Mesodermal cell (in vitro differentiated cells): ENCODE results near the gene CELF2.

ENCODE experiments used
- H3K27ac ChIP-seq: 2 replicates; pipeline ENCODE4 v1.7.0; 2013; ENCODE audit warnings: mild to moderate bottlenecking, low read depth, low read length, moderate library complexity; ENCODE audit not compliant: severe bottlenecking
- H3K36me3 ChIP-seq: 2 replicates; pipeline ENCODE4 v1.7.1; 2013; ENCODE audit warnings: mild to moderate bottlenecking, low read length, moderate library complexity; ENCODE audit not compliant: control insufficient read depth, insufficient read depth
- H3K4me1 ChIP-seq: one replicate; pipeline ENCODE4 v1.7.1; 2013; ENCODE audit warnings: mild to moderate bottlenecking, low read length; ENCODE audit not compliant: insufficient read depth, control insufficient read depth, poor library complexity, severe bottlenecking
- H3K4me3 ChIP-seq: 2 replicates; pipeline ENCODE4 v1.7.0; 2013; ENCODE audit warnings: low read length, control low read depth, mild to moderate bottlenecking; ENCODE audit not compliant: insufficient read depth, poor library complexity, severe bottlenecking; ENCODE audit errors: extremely low read depth
- H3K9me3 ChIP-seq: 2 replicates; pipeline ENCODE4 v1.7.1; 2013; ENCODE audit warnings: mild to moderate bottlenecking, low read length, moderate library complexity; ENCODE audit not compliant: control insufficient read depth
- WGBS, 2 experiments: methylation state at CpG; one replicate each; pipeline ENCODE4 v1.1.5; 2013; ENCODE audit warnings: missing lambda C conversion rate in 2 of 2; ENCODE audit not compliant: insufficient coverage in 2 of 2; 5-methylcytosine and 5-hydroxymethylcytosine counted together

Gene CELF2

DNA sequence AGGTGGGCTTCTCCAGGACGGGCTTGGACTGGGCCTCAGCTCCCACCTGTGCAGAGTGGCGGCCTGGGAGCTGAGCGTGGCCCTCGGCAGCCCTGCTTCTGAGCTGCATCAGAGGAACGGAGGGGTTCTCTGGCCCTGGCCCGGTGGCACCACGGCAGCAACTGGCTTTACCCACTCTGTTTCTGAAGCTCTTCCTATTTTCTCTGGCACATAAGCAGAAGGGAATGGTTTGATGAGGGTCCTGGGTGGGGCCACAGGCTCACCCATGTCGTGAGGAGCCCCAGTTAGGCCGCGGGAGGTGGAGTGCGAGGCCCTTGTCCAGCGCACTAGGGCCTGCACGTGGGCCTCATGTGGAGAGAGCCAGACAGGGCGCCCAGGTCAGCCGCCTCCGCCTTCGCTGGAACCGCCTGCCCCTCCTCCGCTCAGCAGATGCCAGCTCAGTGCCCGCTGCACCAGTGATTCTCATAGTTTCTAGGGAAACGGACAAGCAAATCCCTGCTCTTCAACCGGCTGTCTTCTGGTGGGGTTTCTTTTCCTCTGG lies 284.0 kb downstream of the CELF2 start:
- 86 to 89% methylated on average over 14 to 22 of the region's 22 CpGs for WGBS, 2 experiments
- Histone ChIP-seq H3K4me3 (no peak overlapping the region), H3K27ac (no peak overlapping the region), H3K36me3 (peaks cover 28% of the 10 kb centered on the region), H3K9me3 (peaks cover 6% of the 10 kb centered on the region), H3K4me1 (no peaks in the 10 kb centered on the region)

DNA sequence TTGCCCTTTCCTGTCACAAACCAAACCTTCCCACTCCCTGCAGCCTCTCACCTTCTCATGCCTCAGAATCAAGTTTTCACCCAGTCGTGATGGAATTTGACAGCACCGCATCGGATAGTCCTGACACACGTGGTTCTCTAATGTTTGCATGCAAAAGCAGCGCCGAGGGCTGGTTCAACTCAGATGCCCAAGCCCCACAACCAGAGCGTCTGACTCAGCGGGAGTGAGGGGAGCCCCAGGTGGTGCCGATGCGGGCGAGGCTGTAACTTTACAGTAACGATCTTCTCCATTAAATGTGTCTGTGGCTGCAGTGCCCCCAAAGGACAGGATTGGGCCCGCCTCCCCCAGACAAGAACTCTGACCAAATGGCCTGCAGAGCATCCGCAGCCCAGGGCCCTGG lies 284.5 kb downstream of the CELF2 start:
- H3K4me3 ChIP-seq: no peak overlapping the region
- no peaks in the 10 kb centered on the region for H3K4me1 ChIP-seq
- 93 to 95% methylated on average over 14 of the region's 14 CpGs for WGBS, 2 experiments
- peaks cover 30% of the 10 kb centered on the region for H3K36me3 ChIP-seq
- H3K27ac ChIP-seq: no peak overlapping the region
- H3K9me3 ChIP-seq: peaks cover 6% of the 10 kb centered on the region

DNA sequence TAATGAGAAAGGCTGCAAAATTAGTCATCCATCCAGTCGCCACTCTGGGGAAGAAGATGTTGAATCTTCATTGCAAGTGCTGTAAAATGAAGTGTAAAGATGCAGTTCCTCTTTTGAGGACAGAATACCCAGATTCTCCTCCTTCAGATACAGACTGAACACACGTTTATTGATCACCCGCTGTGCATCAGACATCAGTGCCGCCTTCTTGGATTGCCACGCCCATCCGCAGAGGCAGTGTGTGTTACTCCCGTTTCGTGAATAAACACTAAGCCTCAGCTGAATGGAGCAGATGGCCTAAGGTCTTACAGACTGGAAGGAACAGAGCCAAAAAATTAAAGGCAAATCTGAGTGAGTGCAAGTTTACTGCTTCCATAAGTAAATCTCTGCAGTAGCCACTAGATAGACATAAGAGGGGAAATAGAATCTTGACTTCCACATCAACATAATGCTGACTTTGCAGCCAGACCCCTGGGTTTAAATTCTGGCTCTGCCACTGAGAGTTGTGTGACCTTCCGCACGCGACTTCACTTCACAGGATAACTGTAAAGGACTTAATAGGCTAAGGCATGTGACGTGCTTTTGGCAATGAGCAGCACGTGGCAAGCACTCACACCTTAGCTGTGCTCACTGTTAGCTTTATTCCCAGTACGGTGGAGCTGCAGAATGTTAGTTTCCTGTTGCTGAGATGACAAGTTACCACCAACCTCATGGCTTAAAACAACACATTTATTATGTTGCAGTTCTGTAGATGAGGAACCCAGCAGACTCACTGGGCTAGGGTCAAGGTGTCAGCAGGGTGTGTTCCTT lies 285.9 kb downstream of the CELF2 start:
- WGBS, 2 experiments: 95 to 98% methylated on average over 13 of the region's 14 CpGs
- Histone ChIP-seq H3K4me3 (no peak overlapping the region), H3K9me3 (peaks cover 12% of the 10 kb centered on the region), H3K36me3 (peaks cover 31% of the 10 kb centered on the region), H3K27ac (no peak overlapping the region), H3K4me1 (no peaks in the 10 kb centered on the region)

DNA sequence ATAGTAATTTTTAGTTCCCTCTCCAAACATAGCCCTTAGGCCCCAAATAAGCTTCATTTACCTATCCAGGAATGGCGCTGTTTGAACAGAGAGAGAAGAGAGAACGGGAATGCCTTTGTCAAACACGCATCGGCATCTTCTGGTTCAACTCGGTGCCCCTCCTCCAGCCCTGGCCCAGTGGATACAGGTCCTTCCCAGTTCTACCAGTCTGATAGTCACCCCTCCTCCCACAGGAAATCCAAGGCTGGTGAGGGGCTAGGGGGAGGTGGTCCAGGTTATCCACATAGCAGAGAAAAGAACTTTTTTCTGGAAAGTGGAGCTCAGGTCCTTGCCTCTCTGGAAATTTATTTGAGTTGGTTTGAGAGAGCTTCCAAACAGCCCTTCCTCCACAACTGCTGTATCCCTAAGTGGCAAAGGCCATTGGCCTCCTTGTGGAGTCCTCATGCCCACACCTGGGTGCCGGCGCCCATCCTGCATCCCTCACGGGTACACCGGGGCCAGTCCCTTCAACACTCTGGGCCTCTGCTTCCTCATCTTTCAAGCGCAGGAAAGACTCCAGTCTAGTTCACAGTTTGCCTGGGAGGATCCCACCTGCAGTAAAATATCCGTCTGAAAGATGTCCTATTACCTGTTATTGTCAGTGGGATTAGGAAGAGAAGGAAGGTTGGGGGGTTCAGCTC lies 287.4 kb downstream of the CELF2 start:
- peaks cover 12% of the 10 kb centered on the region for H3K9me3 ChIP-seq
- H3K4me3 ChIP-seq: no peak overlapping the region
- H3K4me1 ChIP-seq: no peaks in the 10 kb centered on the region
- 94% methylated on average over 6 of the region's 11 CpGs for WGBS, 2 experiments
- H3K27ac ChIP-seq: no peak overlapping the region
- peaks cover 34% of the 10 kb centered on the region for H3K36me3 ChIP-seq

- Histone ChIP-seq H3K9me3 (peaks cover 12% of the 10 kb centered on the region), H3K27ac (no peak overlapping the region), H3K36me3 (peaks cover 33% of the 10 kb centered on the region), H3K4me3 (no peak overlapping the region), H3K4me1 (no peaks in the 10 kb centered on the region)
- WGBS, 2 experiments: 91 to 98% methylated on average over 11 to 12 of the region's 13 CpGs
These were observed 288.3 kb downstream of the CELF2 start for GRCh38 chr10:11305825-11306593.

GRCh38 chr10:11307004-11307403 lies 289.3 kb downstream of the CELF2 start:
- Histone ChIP-seq H3K4me3 (no peak overlapping the region), H3K4me1 (no peaks in the 10 kb centered on the region), H3K9me3 (peaks cover 12% of the 10 kb centered on the region), H3K36me3 (peaks cover 32% of the 10 kb centered on the region), H3K27ac (no peak overlapping the region)
- WGBS, 2 experiments: 80 to 89% methylated on average over 3 to 6 of the region's 6 CpGs

- peaks cover 26% of the 10 kb centered on the region for H3K36me3 ChIP-seq
These were observed 290.3 kb downstream of the CELF2 start for GRCh38 chr10:11307937-11308336.

GRCh38 chr10:11311027-11311426 lies 293.4 kb downstream of the CELF2 start:
- no peaks in the 10 kb centered on the region for H3K4me1 ChIP-seq
- 83 to 100% methylated on average over 1 of the region's 2 CpGs for WGBS, 2 experiments
- peaks cover 25% of the 10 kb centered on the region for H3K36me3 ChIP-seq
- no peak overlapping the region for H3K27ac ChIP-seq
- H3K9me3 ChIP-seq: peaks cover 6% of the 10 kb centered on the region
- H3K4me3 ChIP-seq: no peak overlapping the region

More at GRCh38 chr10:11307937-11308336, 290.3 kb downstream of the CELF2 start:
- Histone ChIP-seq H3K9me3 (peaks cover 12% of the 10 kb centered on the region), H3K4me3 (no peak overlapping the region), H3K27ac (no peak overlapping the region), H3K4me1 (no peaks in the 10 kb centered on the region)
- 100% methylated on average over 1 of the region's 1 CpG; no CpG with 5 or more reads in 1 of the 2 experiments for WGBS, 2 experiments

DNA sequence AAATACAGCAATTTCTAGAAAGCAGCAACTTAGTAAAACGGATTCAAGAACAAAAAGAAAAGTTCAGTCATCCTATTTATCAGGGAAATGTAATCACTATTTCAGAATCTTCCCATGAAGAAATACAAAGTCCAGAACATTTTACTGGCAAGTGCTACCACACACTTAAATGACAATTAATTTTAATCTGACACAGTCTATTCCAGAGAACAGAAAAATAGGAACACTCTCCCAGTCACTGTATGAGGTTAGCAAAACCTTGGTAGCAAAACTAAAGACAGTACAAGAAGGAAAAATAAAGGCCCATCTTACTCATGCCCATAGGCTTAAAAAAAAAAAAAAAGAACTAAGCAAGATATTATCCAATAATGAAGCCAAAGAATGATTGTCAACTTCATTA lies 295.8 kb downstream of the CELF2 start:
- Histone ChIP-seq H3K9me3 (no peaks in the 10 kb centered on the region), H3K27ac (no peak overlapping the region), H3K36me3 (peaks cover 22% of the 10 kb centered on the region), H3K4me1 (no peaks in the 10 kb centered on the region), H3K4me3 (no peak overlapping the region)
- WGBS, 2 experiments: 100% methylated on average over 1 of the region's 1 CpG; no CpG with 5 or more reads in 1 of the 2 experiments

- WGBS, 2 experiments: 87 to 95% methylated on average over 5 of the region's 7 CpGs
- Histone ChIP-seq H3K36me3 (peaks cover 26% of the 10 kb centered on the region), H3K4me1 (no peaks in the 10 kb centered on the region), H3K9me3 (no peaks in the 10 kb centered on the region), H3K4me3 (no peak overlapping the region), H3K27ac (no peak overlapping the region)
These were observed 300.4 kb downstream of the CELF2 start for GRCh38 chr10:11317936-11318670.
